NCI-H510A (cell line): ENCODE measurements around the gene TTC34.
"Not testable (repeated sequence)": the region's sequence is repeated elsewhere in the genome, so short reads cannot be mapped to it uniquely, and the experiment has no call there.

Source experiments
- DNase-seq: peaks from one replicate; lab custom pipeline; 2025; lab: John Stamatoyannopoulos, UW

The TTC34 gene

GRCh38 chr1:2628191-2628932 is 173.1 kb downstream of the TTC34 start:
- DNase-seq: no peak

GRCh38 chr1:2627746-2628145 is 173.7 kb downstream of the TTC34 start:
- DNase-seq: no peak

DNA sequence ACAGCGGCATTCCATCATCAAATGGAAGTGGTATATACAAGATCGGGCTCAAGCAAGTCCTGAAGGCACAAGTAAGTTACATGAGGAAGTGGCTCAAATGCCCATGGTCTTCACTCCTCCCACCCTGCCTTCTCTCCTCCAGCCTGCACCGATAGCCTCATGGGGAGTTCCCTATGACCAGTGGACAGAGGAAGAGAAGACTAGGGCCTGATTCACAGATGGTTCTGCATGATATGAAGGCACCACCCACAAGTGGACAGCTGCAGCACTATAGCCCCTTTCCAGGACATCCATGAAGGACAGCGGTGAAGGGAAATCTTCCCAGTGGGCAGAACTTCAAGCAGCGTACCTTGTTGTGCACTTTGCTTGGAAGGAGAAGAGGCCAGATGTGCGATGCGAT is 175.7 kb downstream of the TTC34 start:
- DNase-seq: not testable (repeated sequence)

GRCh38 chr1:2625311-2625710 is 176.2 kb downstream of the TTC34 start:
- DNase-seq: no peak

GRCh38 chr1:2624735-2625300 is 176.7 kb downstream of the TTC34 start:
- DNase-seq: no peak

- no peak for DNase-seq
Observed at GRCh38 chr1:2623571-2624337, 177.7 kb downstream of the TTC34 start.

DNA sequence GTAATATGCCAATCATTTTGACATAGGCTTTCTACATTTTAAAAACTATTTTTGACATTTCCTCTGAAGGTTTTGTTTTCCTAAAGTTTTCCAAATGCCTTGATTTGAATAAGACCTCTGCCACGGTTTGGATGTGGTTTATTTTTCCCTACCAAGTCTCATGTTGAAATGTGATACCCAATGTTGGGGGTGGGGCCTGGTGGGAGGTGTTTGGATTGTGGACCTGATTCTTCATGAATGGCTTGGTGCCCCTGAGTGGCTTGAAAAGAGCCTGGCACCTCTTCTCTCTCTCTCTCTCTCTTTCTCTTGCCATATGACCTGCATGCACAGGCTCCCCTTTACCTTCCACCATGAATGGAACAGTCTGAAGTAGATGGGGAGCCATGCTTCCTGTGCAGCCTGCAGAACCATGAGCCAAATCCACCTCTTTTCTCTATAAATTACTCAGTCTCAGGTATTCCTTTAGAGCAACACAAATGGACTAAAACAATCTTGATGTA is 183.5 kb downstream of the TTC34 start:
- DNase-seq: no peak

DNA sequence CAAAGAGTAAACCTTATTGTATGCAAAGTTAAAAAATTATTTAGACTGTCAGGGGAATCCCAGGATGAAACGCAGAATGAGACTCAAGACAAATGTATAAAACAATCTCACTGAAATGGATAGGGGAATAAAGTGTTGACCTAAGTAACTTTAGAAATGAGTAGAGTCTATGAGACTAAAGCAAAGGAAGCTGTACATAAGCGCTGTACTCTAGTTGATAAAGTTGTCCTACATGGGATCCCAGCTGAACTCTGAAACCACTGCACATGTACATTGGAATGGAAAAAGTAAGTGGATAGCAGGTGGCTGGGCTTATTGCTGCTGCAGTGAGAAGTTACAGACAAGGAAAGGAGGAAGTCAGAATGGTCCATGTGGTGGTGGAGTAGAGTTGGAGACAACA is 187.3 kb downstream of the TTC34 start:
- no peak for DNase-seq

DNA sequence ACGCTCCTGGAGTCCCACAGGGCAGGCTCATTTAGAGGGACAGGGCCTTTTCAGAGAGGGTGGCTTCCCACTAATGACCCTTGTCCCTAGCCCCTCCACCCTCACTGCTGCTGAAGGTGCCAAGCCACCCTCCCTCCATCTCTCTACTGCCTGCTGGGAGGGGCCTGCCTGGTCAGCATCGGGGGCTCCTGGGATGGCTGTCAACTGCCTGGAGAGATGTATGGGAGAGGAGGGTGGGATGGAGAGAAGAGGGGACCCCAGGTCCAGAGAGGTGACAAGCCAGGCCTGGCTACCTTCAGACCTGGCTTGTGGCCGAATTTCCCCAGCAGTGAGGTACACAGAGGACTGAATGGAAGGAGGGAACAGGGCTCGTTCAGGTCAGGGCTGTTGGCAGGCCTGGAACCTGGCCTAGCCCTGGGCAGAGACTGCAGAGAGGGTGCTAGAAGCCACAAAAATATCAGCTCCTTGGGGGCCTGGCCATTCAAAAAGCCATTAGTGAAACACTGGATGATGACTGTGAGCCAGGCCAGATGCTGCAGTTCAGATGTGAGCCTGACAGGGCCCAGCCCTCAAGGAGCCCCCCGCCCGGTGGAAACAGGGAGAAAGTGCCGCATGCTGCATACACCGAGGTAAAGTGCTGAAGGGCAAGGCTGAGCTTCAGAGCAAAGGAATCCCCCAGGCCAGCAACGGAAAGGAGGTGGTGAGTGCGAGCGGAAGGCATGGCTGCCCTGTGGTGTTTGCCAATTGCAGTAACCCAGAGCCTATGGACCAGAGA is 188.7 kb downstream of the TTC34 start:
- DNase-seq: no peak

GRCh38 chr1:2611621-2612437 is 189.7 kb downstream of the TTC34 start:
- DNase-seq: no peak

- no peak for DNase-seq
Observed at GRCh38 chr1:2611031-2611501, 190.4 kb downstream of the TTC34 start.

DNA sequence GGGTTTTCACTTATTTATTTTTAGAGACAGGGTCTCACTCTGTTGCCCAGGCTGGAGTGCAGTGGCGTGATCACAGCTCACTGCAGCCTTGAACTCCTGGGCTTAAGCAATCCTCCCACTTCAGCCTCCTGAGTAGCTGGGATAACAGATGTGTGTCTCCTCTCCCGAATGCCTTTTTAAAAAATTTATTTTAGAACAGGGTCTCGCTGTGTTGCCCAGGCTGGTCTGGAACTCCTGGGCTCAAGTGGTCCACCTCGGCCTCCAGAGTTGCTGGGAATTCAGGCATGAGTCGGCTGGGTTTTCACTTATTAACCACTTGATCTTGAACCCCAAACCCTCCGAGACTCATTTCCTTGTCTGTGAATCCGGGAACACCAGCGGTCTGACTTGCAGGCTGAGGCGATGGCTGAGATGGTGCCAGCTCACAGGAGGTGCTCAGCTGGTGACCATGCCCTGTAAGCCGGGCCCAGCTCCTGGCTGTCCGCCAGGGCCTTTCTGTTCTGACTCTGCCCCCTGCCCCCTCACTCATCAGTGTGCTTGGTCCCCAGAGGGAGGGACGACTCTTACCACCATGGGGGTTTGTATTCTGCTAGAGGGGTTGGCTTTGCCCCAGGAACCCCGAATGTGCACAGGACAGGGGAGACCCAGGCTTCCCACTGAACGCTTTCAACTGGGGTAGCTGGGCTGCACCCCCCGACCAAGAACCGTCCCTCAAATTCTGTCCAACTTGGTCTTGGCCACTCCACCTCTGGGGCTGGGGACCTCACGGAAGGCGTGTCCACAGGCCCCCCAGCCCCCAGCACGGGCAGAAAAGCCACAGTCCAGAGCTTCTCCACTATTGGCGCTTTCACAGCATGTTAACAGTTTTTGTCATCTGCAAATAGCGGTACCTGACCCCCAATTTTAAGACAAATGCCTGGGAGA is 191.2 kb downstream of the TTC34 start:
- no peak for DNase-seq

DNA sequence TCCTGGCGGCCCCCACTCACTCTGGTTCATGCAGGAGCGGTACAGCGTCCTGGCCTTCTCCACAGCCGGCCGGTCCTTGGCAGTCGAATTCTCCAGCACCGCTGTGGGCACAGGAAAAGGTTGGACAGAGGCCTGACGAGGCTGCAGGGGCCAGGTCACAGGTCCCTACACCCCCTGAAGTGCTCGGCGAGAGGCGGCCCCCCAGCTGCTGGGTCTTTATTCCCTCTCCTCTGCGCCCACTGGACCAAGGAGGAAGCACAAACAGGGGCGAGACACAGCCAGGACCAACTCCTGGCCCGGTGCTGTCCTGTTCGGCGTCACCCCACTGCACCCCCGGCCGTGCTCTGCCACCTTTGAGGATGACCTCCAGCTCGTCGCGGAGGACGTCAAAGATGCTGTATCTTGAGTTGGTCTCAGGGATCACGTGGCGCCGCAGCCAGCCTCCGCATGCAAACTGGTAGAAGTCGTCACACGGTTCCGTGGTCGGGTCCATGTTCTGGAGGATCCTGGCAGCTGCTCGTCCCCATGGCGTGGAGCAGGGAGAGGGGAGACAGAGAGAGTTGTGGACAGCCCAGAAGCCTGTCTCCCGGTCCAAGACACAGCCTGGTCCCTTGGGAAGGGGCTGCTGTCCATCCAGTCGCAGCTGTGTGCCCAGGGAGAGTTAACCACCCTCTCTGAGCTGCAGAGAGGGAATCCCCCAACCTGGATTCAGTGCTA is 192.0 kb downstream of the TTC34 start:
- DNase-seq: no peak

- no peak for DNase-seq
Observed at GRCh38 chr1:2607641-2608091, 193.8 kb downstream of the TTC34 start.

GRCh38 chr1:2606881-2607621 is 194.4 kb downstream of the TTC34 start:
- no peak for DNase-seq

- DNase-seq: no peak
Observed at GRCh38 chr1:2606396-2606880, 195.1 kb downstream of the TTC34 start.

GRCh38 chr1:2605509-2606395 is 195.7 kb downstream of the TTC34 start:
- DNase-seq: no peak
